Gastrocnemius medialis (tissue), 4 donors: ENCODE results near the gene BCL11B. TPM values are rescaled to one million over a fixed set of nuclear protein-coding genes. Genes with fewer than 3 reads are reported as not detected.

Experiments
- ATAC-seq, 2 donors: fragments of 150-250 bp; one replicate each; pipeline ENCODE4 v1.9.1; 2016
- DNase-seq, 2 donors: peaks; one replicate each; pipeline ENCODE4 v3.0.0-alpha.2; 2019
- H3K27ac ChIP-seq, 4 donors: fragments of 200-600 bp; sonication (generic); 1 replicate in 1 of 4; 2 replicates in 3 of 4; pipeline ENCODE4 v1.5.1; 2016 to 2018; ENCODE audit warnings: mild to moderate bottlenecking in 2 of 4, moderate library complexity in 1 of 4
- H3K27me3 ChIP-seq, 3 donors: fragments of 200-600 bp; sonication (generic) in 2 of 3; 1 replicate in 1 of 3; 2 replicates in 2 of 3; pipeline versions ENCODE4 v1.5.1 to v1.6.0; 2016 to 2019; ENCODE audit warnings: mild to moderate bottlenecking in 1 of 3, moderate library complexity in 1 of 3
- H3K36me3 ChIP-seq, 2 donors: fragments of 200-600 bp; sonication (generic) in 1 of 2; one replicate each; pipeline ENCODE4 v1.5.1; 2017 to 2018
- H3K4me1 ChIP-seq, 2 donors: fragments of 200-600 bp; sonication (generic) in 1 of 2; one replicate each; pipeline ENCODE4 v1.5.1; 2016 to 2017; ENCODE audit warnings: mild to moderate bottlenecking in 2 of 2
- H3K4me3 ChIP-seq, 4 donors: fragments of 200-600 bp; sonication (generic) in 3 of 4; 1 replicate in 1 of 4; 2 replicates in 3 of 4; pipeline ENCODE4 v1.5.1; 2016 to 2019; ENCODE audit warnings: mild to moderate bottlenecking in 2 of 4
- H3K9me3 ChIP-seq, 3 donors: fragments of 200-600 bp; sonication (generic) in 2 of 3; 1 replicate in 1 of 3; 2 replicates in 2 of 3; pipeline ENCODE4 v1.5.1; 2016 to 2019
- CTCF ChIP-seq, 5 experiments: fragments of 450-650 bp in 3 of 5; fragments of 200-600 bp in 2 of 5; sonication (generic) in 2 of 5; IDR thresholded peaks in 4 of 5; conservative IDR thresholded peaks in 1 of 5; 1 replicate in 4 of 5; 2 replicates in 1 of 5; pipeline ENCODE4 v1.5.1; 2016 to 2019; ENCODE audit warnings: antibody characterized with exemption in 5 of 5, mild to moderate bottlenecking in 3 of 5, moderate library complexity in 3 of 5
- POLR2A ChIP-seq, 2 donors: fragments of 450-650 bp; IDR thresholded peaks; one replicate each; pipeline ENCODE4 v1.6.1; 2017; ENCODE audit warnings: antibody characterized with exemption in 2 of 2, mild to moderate bottlenecking in 2 of 2, moderate library complexity in 2 of 2
- in situ Hi-C, 4 donors: fragments of 200-750 bp; cut with MboI; loops; one replicate each; pipeline versions ENCODE4 v1.15.0 to v1.8.0; 2017; ENCODE audit warnings: low sequenced_read_pairs in 4 of 4
- intact Hi-C: fragments of 100-400 bp; cut with DNase I; formaldehyde crosslinking; loops from one replicate; pipeline ENCODE4 v1.15.1; 2023; ENCODE audit warnings: low total_unique reads
- total RNA-seq, 4 donors: library from RNA; depleted of rRNA; stranded (reverse); fragments of >200 nt; gene quantifications; one replicate each; pipeline versions ENCODE4 v1.1.0 to v1.2.3, GENCODE V29; 2016

BCL11B gene
- total RNA-seq, 4 donors from 2014 or later, result 0.05 to 0.62 (median 0.18) TPM; not detected in 1

GRCh38 chr14:99194136-99194535 is 77.9 kb downstream of the BCL11B start:
- Histone ChIP-seq H3K27me3 (no peaks in the 10 kb centered on the region), H3K27ac (no peak overlapping the region), H3K4me1 (peaks cover 0 to 6% of the 10 kb centered on the region in 2 donors), H3K4me3 (no peak overlapping the region), H3K9me3 (no peaks in the 10 kb centered on the region), H3K36me3 (no peaks in the 10 kb centered on the region)
- in situ Hi-C loops (no loop called here), intact Hi-C loops (loop anchor here (10.0 kb wide), 1 partner anchor 71 kb away; no protein-coding TSS in a partner anchor)
- ATAC-seq, result no peak
- DNase-seq, result no peak
- no peak for TF ChIP-seq CTCF (IDR thresholded peaks at IDR 0.05 in 4 of 5, conservative IDR thresholded peaks at IDR 0.05 in 1 of 5)
- no peak for TF ChIP-seq POLR2A (IDR thresholded peaks at IDR 0.05)

DNA sequence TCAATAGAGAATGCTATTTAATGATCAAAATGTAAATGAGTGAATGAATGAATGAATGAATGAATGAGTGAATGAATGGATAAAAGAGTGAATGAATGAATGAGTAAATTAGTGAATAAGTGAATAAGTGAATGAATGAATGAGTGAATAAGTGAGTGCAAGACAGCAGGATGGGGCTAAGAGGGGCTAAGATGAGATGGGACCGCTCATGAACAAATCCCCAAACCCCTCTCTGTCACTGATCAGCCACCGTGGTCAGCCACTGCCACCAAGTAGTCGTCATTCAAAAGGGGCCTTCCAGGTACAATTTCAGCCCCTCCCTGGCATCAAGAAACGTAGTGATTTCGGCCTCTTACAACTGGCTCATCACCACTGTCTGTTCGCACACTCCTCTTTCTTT is 79.2 kb downstream of the BCL11B start:
- intact Hi-C loops, result loop anchor here (10.0 kb wide), 1 partner anchor 72 kb away; no protein-coding TSS in a partner anchor
- Histone ChIP-seq H3K4me3 (peak overlapping the region in 1 of 4 donors; percentile 59), H3K27ac (no peak overlapping the region), H3K4me1 (peaks cover 0 to 6% of the 10 kb centered on the region in 2 donors), H3K9me3 (no peaks in the 10 kb centered on the region), H3K36me3 (no peaks in the 10 kb centered on the region), H3K27me3 (peaks cover 0 to 3% (median 0%) of the 10 kb centered on the region in 3 donors)
- ATAC-seq, result no peak
- TF ChIP-seq POLR2A (IDR thresholded peaks at IDR 0.05) (no peak), CTCF (IDR thresholded peaks at IDR 0.05 in 4 of 5, conservative IDR thresholded peaks at IDR 0.05 in 1 of 5) (no peak)
- no peak for DNase-seq
- in situ Hi-C loops, result no loop called here

DNA sequence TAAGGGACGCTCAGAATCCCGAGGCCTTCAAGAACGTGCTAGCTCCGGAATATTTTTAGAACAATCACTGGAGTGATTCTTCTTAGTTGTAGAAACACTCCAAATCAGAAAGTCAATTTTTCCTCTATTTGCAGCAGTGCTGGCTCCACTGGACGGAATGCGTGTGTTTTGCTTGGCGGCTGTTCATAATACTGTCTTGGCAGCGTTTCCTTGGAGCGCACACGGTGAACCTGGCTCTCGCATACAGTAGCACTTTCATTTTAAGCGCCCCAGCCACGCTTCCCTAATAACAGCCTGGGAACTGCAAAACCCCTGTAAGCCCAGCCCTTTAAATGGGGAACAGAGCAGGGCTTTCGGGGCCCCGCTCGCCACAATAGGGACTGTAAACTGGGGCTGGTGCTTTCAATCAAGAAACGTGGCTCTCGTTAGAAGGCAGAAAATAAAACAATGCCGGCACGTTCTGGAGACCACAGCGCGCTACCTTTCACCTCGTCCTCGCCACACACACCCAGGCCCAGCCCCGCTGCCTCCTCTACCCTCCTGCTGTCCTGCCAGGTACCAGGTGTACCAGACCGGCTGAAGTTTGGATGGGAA is 79.9 kb downstream of the BCL11B start:
- no peaks in the 10 kb centered on the region for H3K36me3 ChIP-seq
- in situ Hi-C loops, result no loop called here
- TF ChIP-seq CTCF (IDR thresholded peaks at IDR 0.05 in 4 of 5, conservative IDR thresholded peaks at IDR 0.05 in 1 of 5), result no peak
- TF ChIP-seq POLR2A (IDR thresholded peaks at IDR 0.05), result no peak

GRCh38 chr14:99191395-99192027 is 80.5 kb downstream of the BCL11B start:
- H3K27me3 ChIP-seq, result peaks cover 0 to 3% (median 0%) of the 10 kb centered on the region in 3 donors
- intact Hi-C loops, result loop anchor here (10.0 kb wide), 1 partner anchor 73 kb away; no protein-coding TSS in a partner anchor
- TF ChIP-seq CTCF (IDR thresholded peaks at IDR 0.05 in 4 of 5, conservative IDR thresholded peaks at IDR 0.05 in 1 of 5), result no peak
- TF ChIP-seq POLR2A (IDR thresholded peaks at IDR 0.05), result no peak
- ATAC-seq, result no peak
- H3K9me3 ChIP-seq, result no peaks in the 10 kb centered on the region
- H3K36me3 ChIP-seq, result no peaks in the 10 kb centered on the region
- H3K4me3 ChIP-seq, result peak overlapping the region; percentile 50 to 59 (median 54)
- no peak overlapping the region for H3K27ac ChIP-seq
- DNase-seq, result no peak
- H3K4me1 ChIP-seq, result peaks cover 0 to 6% of the 10 kb centered on the region in 2 donors
- in situ Hi-C loops, result no loop called here

More for the DNA sequence above, 79.9 kb downstream of the BCL11B start:
- Histone ChIP-seq H3K27me3 (peaks cover 0 to 3% (median 0%) of the 10 kb centered on the region in 3 donors), H3K4me3 (peak overlapping the region; percentile 50 to 59 (median 54)), H3K27ac (no peak overlapping the region), H3K4me1 (peaks cover 0 to 6% of the 10 kb centered on the region in 2 donors), H3K9me3 (no peaks in the 10 kb centered on the region)
- ATAC-seq (peak; percentile 51 to 62), DNase-seq (peak in 1 of 2 donors; percentile 25)
- intact Hi-C loops, result loop anchor here (10.0 kb wide), 1 partner anchor 73 kb away; no protein-coding TSS in a partner anchor
